GM21515 (cell line): ENCODE data around the gene TCERG1L.
"Not testable (repeated sequence)": the region's sequence is repeated elsewhere in the genome, so short reads cannot be mapped to it uniquely, and the experiment has no call there.

Experiments used
- ATAC-seq: cut with Tn5 transposase; IDR thresholded peaks from one replicate; pipeline ENCODE4 v1.9.1; 2021; ENCODE audit not compliant: unreplicated experiment

The TCERG1L gene

GRCh38 chr10:131089150-131089549 is 222.4 kb downstream of the TCERG1L start:
- ATAC-seq, result no peak

GRCh38 chr10:131088619-131089018 is 222.9 kb downstream of the TCERG1L start:
- no peak for ATAC-seq

- ATAC-seq, result no peak
Observed at GRCh38 chr10:131087464-131088215, 223.9 kb downstream of the TCERG1L start.

- no peak for ATAC-seq
Observed at GRCh38 chr10:131086511-131086910, 225.0 kb downstream of the TCERG1L start.

- ATAC-seq, result no peak
Observed at GRCh38 chr10:131086094-131086493, 225.4 kb downstream of the TCERG1L start.

- ATAC-seq, result no peak
Observed at GRCh38 chr10:131085091-131085860, 226.2 kb downstream of the TCERG1L start.

- ATAC-seq, result no peak
Observed at GRCh38 chr10:131084791-131085090, 226.8 kb downstream of the TCERG1L start.

GRCh38 chr10:131083915-131084790 is 227.4 kb downstream of the TCERG1L start:
- no peak for ATAC-seq

GRCh38 chr10:131082991-131083481 is 228.5 kb downstream of the TCERG1L start:
- ATAC-seq, result no peak

- no peak for ATAC-seq
Observed at GRCh38 chr10:131082201-131082850, 229.2 kb downstream of the TCERG1L start.

GRCh38 chr10:131081786-131082185 is 229.7 kb downstream of the TCERG1L start:
- no peak for ATAC-seq

GRCh38 chr10:131081376-131081775 is 230.1 kb downstream of the TCERG1L start:
- ATAC-seq, result no peak

- ATAC-seq, result no peak
Observed at GRCh38 chr10:131080571-131080970, 230.9 kb downstream of the TCERG1L start.

GRCh38 chr10:131079314-131079713 is 232.2 kb downstream of the TCERG1L start:
- no peak for ATAC-seq

- not testable (repeated sequence) for ATAC-seq
Observed at GRCh38 chr10:131078882-131079280, 232.6 kb downstream of the TCERG1L start.

- no peak for ATAC-seq
Observed at GRCh38 chr10:131078131-131078881, 233.2 kb downstream of the TCERG1L start.

- no peak for ATAC-seq
Observed at GRCh38 chr10:131077724-131078123, 233.8 kb downstream of the TCERG1L start.

- ATAC-seq, result no peak
Observed at GRCh38 chr10:131077031-131077430, 234.5 kb downstream of the TCERG1L start.

GRCh38 chr10:131076356-131076755 is 235.2 kb downstream of the TCERG1L start:
- ATAC-seq, result no peak

- no peak for ATAC-seq
Observed at GRCh38 chr10:131075218-131075770, 236.2 kb downstream of the TCERG1L start.
